ENCODE measurements around the gene RPN2.

RPN2 gene

GRCh38 chr20:37276494-37277252 is 97.5 kb downstream of the RPN2 start:
- H3K9me3 ChIP-seq (ENCODE audit: control insufficient read depth, insufficient read depth, low read length), result no peaks in the 10 kb centered on the region
- H3K36me3 ChIP-seq (ENCODE audit: control insufficient read depth, insufficient read depth, low read length), result no peaks in the 10 kb centered on the region
- H3K27me3 ChIP-seq (ENCODE audit: control insufficient read depth, insufficient read depth, low read length), result no peaks in the 10 kb centered on the region
- WGBS (ENCODE audit: insufficient coverage, insufficient read length), result no CpG with 5 or more reads among the region's 15 CpGs
- DNase-seq (ENCODE audit: low read depth, low spot score), result no peak
- no peaks in the 10 kb centered on the region; the same call in 1 of the 2 replicates for H3K4me1 ChIP-seq (ENCODE audit: control insufficient read depth, insufficient read depth, low read length)
- H3K4me3 ChIP-seq (ENCODE audit: low read length), result no peak overlapping the region
- no peak overlapping the region for H3K27ac ChIP-seq (ENCODE audit: low read length)

- Histone ChIP-seq H3K27ac (ENCODE audit: low read length) (no peak overlapping the region), H3K4me3 (ENCODE audit: low read length) (no peak overlapping the region)
- WGBS (ENCODE audit: insufficient coverage, insufficient read length), result no CpG with 5 or more reads among the region's 2 CpGs
Observed at GRCh38 chr20:37277253-37277593, 98.1 kb downstream of the RPN2 start.

GRCh38 chr20:37278966-37279590 is 99.9 kb downstream of the RPN2 start:
- Histone ChIP-seq H3K9me3 (ENCODE audit: control insufficient read depth, insufficient read depth, low read length) (no peaks in the 10 kb centered on the region), H3K4me3 (ENCODE audit: low read length) (no peak overlapping the region), H3K27me3 (ENCODE audit: control insufficient read depth, insufficient read depth, low read length) (no peaks in the 10 kb centered on the region), H3K4me1 (ENCODE audit: control insufficient read depth, insufficient read depth, low read length) (no peaks in the 10 kb centered on the region), H3K36me3 (ENCODE audit: control insufficient read depth, insufficient read depth, low read length) (no peaks in the 10 kb centered on the region), H3K27ac (ENCODE audit: low read length) (no peak overlapping the region)
- WGBS (ENCODE audit: insufficient coverage, insufficient read length), result no CpG with 5 or more reads among the region's 12 CpGs
- DNase-seq (ENCODE audit: low read depth, low spot score), result no peak

More at GRCh38 chr20:37277253-37277593, 98.1 kb downstream of the RPN2 start:
- no peaks in the 10 kb centered on the region for H3K27me3 ChIP-seq (ENCODE audit: control insufficient read depth, insufficient read depth, low read length)
- H3K36me3 ChIP-seq (ENCODE audit: control insufficient read depth, insufficient read depth, low read length), result no peaks in the 10 kb centered on the region
- no peak for DNase-seq (ENCODE audit: low read depth, low spot score)
- H3K4me1 ChIP-seq (ENCODE audit: control insufficient read depth, insufficient read depth, low read length), result no peaks in the 10 kb centered on the region; the same call in 1 of the 2 replicates
- no peaks in the 10 kb centered on the region for H3K9me3 ChIP-seq (ENCODE audit: control insufficient read depth, insufficient read depth, low read length)

GRCh38 chr20:37279820-37280219 is 100.7 kb downstream of the RPN2 start:
- Histone ChIP-seq H3K36me3 (ENCODE audit: control insufficient read depth, insufficient read depth, low read length) (no peaks in the 10 kb centered on the region), H3K27ac (ENCODE audit: low read length) (no peak overlapping the region), H3K4me1 (ENCODE audit: control insufficient read depth, insufficient read depth, low read length) (no peaks in the 10 kb centered on the region), H3K9me3 (ENCODE audit: control insufficient read depth, insufficient read depth, low read length) (no peaks in the 10 kb centered on the region), H3K4me3 (ENCODE audit: low read length) (no peak overlapping the region), H3K27me3 (ENCODE audit: control insufficient read depth, insufficient read depth, low read length) (no peaks in the 10 kb centered on the region)
- no peak for DNase-seq (ENCODE audit: low read depth, low spot score)
- whole genome bisulfite sequencing (ENCODE audit: insufficient coverage, insufficient read length), result no CpG with 5 or more reads among the region's 8 CpGs

- no CpG with 5 or more reads among the region's 8 CpGs for WGBS (ENCODE audit: insufficient coverage, insufficient read length)
- no peak for DNase-seq (ENCODE audit: low read depth, low spot score)
- Histone ChIP-seq H3K27ac (ENCODE audit: low read length) (no peak overlapping the region), H3K27me3 (ENCODE audit: control insufficient read depth, insufficient read depth, low read length) (no peaks in the 10 kb centered on the region), H3K36me3 (ENCODE audit: control insufficient read depth, insufficient read depth, low read length) (no peaks in the 10 kb centered on the region), H3K9me3 (ENCODE audit: control insufficient read depth, insufficient read depth, low read length) (no peaks in the 10 kb centered on the region), H3K4me1 (ENCODE audit: control insufficient read depth, insufficient read depth, low read length) (no peaks in the 10 kb centered on the region), H3K4me3 (ENCODE audit: low read length) (no peak overlapping the region)
Observed at GRCh38 chr20:37280403-37280802, 101.3 kb downstream of the RPN2 start.

- no peaks in the 10 kb centered on the region for H3K36me3 ChIP-seq (ENCODE audit: control insufficient read depth, insufficient read depth, low read length)
- H3K27me3 ChIP-seq (ENCODE audit: control insufficient read depth, insufficient read depth, low read length), result no peaks in the 10 kb centered on the region
- no peak overlapping the region for H3K27ac ChIP-seq (ENCODE audit: low read length)
- H3K4me1 ChIP-seq (ENCODE audit: control insufficient read depth, insufficient read depth, low read length), result no peaks in the 10 kb centered on the region
- no CpG with 5 or more reads among the region's 6 CpGs for whole genome bisulfite sequencing (ENCODE audit: insufficient coverage, insufficient read length)
- H3K9me3 ChIP-seq (ENCODE audit: control insufficient read depth, insufficient read depth, low read length), result no peaks in the 10 kb centered on the region
- no peak for DNase-seq (ENCODE audit: low read depth, low spot score)
- no peak overlapping the region for H3K4me3 ChIP-seq (ENCODE audit: low read length)
Observed at GRCh38 chr20:37282556-37282955, 103.4 kb downstream of the RPN2 start.

- WGBS (ENCODE audit: insufficient coverage, insufficient read length), result no CpG with 5 or more reads among the region's 9 CpGs
Observed at GRCh38 chr20:37283530-37284195, 104.5 kb downstream of the RPN2 start.

GRCh38 chr20:37284691-37285161 is 105.6 kb downstream of the RPN2 start:
- Histone ChIP-seq H3K27ac (ENCODE audit: low read length) (no peak overlapping the region), H3K4me1 (ENCODE audit: control insufficient read depth, insufficient read depth, low read length) (no peaks in the 10 kb centered on the region), H3K9me3 (ENCODE audit: control insufficient read depth, insufficient read depth, low read length) (no peaks in the 10 kb centered on the region), H3K36me3 (ENCODE audit: control insufficient read depth, insufficient read depth, low read length) (no peaks in the 10 kb centered on the region), H3K27me3 (ENCODE audit: control insufficient read depth, insufficient read depth, low read length) (no peaks in the 10 kb centered on the region), H3K4me3 (ENCODE audit: low read length) (no peak overlapping the region)
- DNase-seq (ENCODE audit: low read depth, low spot score), result no peak
- WGBS (ENCODE audit: insufficient coverage, insufficient read length), result no CpG with 5 or more reads among the region's 6 CpGs

More at GRCh38 chr20:37283530-37284195, 104.5 kb downstream of the RPN2 start:
- no peaks in the 10 kb centered on the region for H3K27me3 ChIP-seq (ENCODE audit: control insufficient read depth, insufficient read depth, low read length)
- H3K9me3 ChIP-seq (ENCODE audit: control insufficient read depth, insufficient read depth, low read length), result no peaks in the 10 kb centered on the region
- H3K4me3 ChIP-seq (ENCODE audit: low read length), result no peak overlapping the region
- no peak for DNase-seq (ENCODE audit: low read depth, low spot score)
- no peaks in the 10 kb centered on the region for H3K36me3 ChIP-seq (ENCODE audit: control insufficient read depth, insufficient read depth, low read length)
- no peak overlapping the region for H3K27ac ChIP-seq (ENCODE audit: low read length)
- H3K4me1 ChIP-seq (ENCODE audit: control insufficient read depth, insufficient read depth, low read length), result no peaks in the 10 kb centered on the region

GRCh38 chr20:37285664-37286374 is 106.7 kb downstream of the RPN2 start:
- no peak for DNase-seq (ENCODE audit: low read depth, low spot score)
- H3K27me3 ChIP-seq (ENCODE audit: control insufficient read depth, insufficient read depth, low read length), result no peaks in the 10 kb centered on the region
- H3K36me3 ChIP-seq (ENCODE audit: control insufficient read depth, insufficient read depth, low read length), result no peaks in the 10 kb centered on the region
- H3K4me3 ChIP-seq (ENCODE audit: low read length), result no peak overlapping the region
- no CpG with 5 or more reads among the region's 12 CpGs for WGBS (ENCODE audit: insufficient coverage, insufficient read length)
- no peaks in the 10 kb centered on the region for H3K4me1 ChIP-seq (ENCODE audit: control insufficient read depth, insufficient read depth, low read length)
- no peaks in the 10 kb centered on the region for H3K9me3 ChIP-seq (ENCODE audit: control insufficient read depth, insufficient read depth, low read length)
- H3K27ac ChIP-seq (ENCODE audit: low read length), result no peak overlapping the region

GRCh38 chr20:37288091-37288490 is 109.0 kb downstream of the RPN2 start:
- no CpG with 5 or more reads among the region's 4 CpGs for WGBS (ENCODE audit: insufficient coverage, insufficient read length)
- Histone ChIP-seq H3K4me1 (ENCODE audit: control insufficient read depth, insufficient read depth, low read length) (no peaks in the 10 kb centered on the region), H3K36me3 (ENCODE audit: control insufficient read depth, insufficient read depth, low read length) (no peaks in the 10 kb centered on the region), H3K27ac (ENCODE audit: low read length) (no peak overlapping the region), H3K4me3 (ENCODE audit: low read length) (no peak overlapping the region), H3K27me3 (ENCODE audit: control insufficient read depth, insufficient read depth, low read length) (no peaks in the 10 kb centered on the region), H3K9me3 (ENCODE audit: control insufficient read depth, insufficient read depth, low read length) (no peaks in the 10 kb centered on the region)
- no peak for DNase-seq (ENCODE audit: low read depth, low spot score)

Data from iPS DF 6.9 (cell line).